K562 (cell line): Measurements from ENCODE around the gene MEGF11. TPM values are rescaled to one million over a fixed set of nuclear protein-coding genes. Genes with fewer than 3 reads are reported as not detected.

Source experiments
- ATF7 ChIP-seq: fragments of 450-650 bp; IDR thresholded peaks from 2 replicates; pipeline ENCODE4 v1.7.1; 2014; ENCODE audit warnings: mild to moderate bottlenecking, moderate library complexity
- BHLHE40 ChIP-seq: IDR thresholded peaks from 2 replicates; pipeline ENCODE4 v1.6.1; 2011; ENCODE audit warnings: low read length, improper control_type of control experiment
- C11orf30 ChIP-seq: fragments of 450-650 bp; IDR thresholded peaks from 2 replicates; pipeline ENCODE4 v1.6.1; 2016; ENCODE audit warnings: low read depth, mild to moderate bottlenecking
- CBFA2T3 ChIP-seq: fragments of 450-650 bp; IDR thresholded peaks from 2 replicates; pipeline ENCODE4 v1.6.1; 2017
- DLX4 ChIP-seq: fragments of 250-450 bp; sonication (Bioruptor Pico); IDR thresholded peaks from 2 replicates; pipeline ENCODE4 v1.6.1; 2021; ENCODE audit warnings: mild to moderate bottlenecking
- HCFC1 ChIP-seq: IDR thresholded peaks from 2 replicates; pipeline ENCODE4 v1.6.1; 2012; ENCODE audit warnings: low read depth, low read length, improper control_type of control experiment
- HDAC2 ChIP-seq: fragments of 450-650 bp; IDR thresholded peaks from 2 replicates; pipeline ENCODE4 v1.6.1; 2016; ENCODE audit warnings: mild to moderate bottlenecking
- HSF4 ChIP-seq: fragments of 250-450 bp; sonication (Bioruptor Pico); IDR thresholded peaks from 2 replicates; pipeline ENCODE4 v2.1.2; 2022; ENCODE audit warnings: mild to moderate bottlenecking, moderate library complexity, borderline replicate concordance
- MAFG ChIP-seq: fragments of 450-650 bp; conservative IDR thresholded peaks from 2 replicates; pipeline ENCODE4 v1.6.1; 2016; ENCODE audit warnings: missing genetic modification characterization, missing compliant biosample characterization
- NR2C1 ChIP-seq, 2 experiments: fragments of 450-650 bp; IDR thresholded peaks; 2 replicates each; pipeline ENCODE4 v1.6.1; 2017; ENCODE audit warnings: mild to moderate bottlenecking in 2 of 2, antibody characterized with exemption in 1 of 2, inconsistent platforms in 1 of 2, missing compliant biosample characterization in 1 of 2, missing genetic modification characterization in 1 of 2
- RHOXF2B ChIP-seq: fragments of 250-450 bp; sonication (Bioruptor Pico); conservative IDR thresholded peaks from 2 replicates; pipeline ENCODE4 v1.5.1; 2021
- SFPQ ChIP-seq: fragments of 200-400 bp; formaldehyde crosslinking; IDR thresholded peaks from 2 replicates; pipeline ENCODE4 v1.6.1; 2017; ENCODE audit warnings: mild to moderate bottlenecking, low read depth, low read length, moderate library complexity
- SMC3 ChIP-seq: conservative IDR thresholded peaks from 2 replicates; pipeline ENCODE4 v1.6.1; 2011; ENCODE audit warnings: low read depth, low read length, improper control_type of control experiment; ENCODE audit not compliant: insufficient read depth
- SP2 ChIP-seq: IDR thresholded peaks from 2 replicates; pipeline ENCODE4 v1.6.1; 2011; ENCODE audit warnings: mild to moderate bottlenecking, low read depth, low read length, moderate library complexity; ENCODE audit not compliant: poor library complexity, severe bottlenecking; ENCODE audit errors: extremely low read depth
- SRF ChIP-seq, 2 experiments: fragments of 250-450, 450-650 bp in 1 of 2; sonication (Bioruptor Pico) in 1 of 2; sonication (generic) in 1 of 2; formaldehyde crosslinking; IDR thresholded peaks; 2 replicates each; pipeline versions ENCODE4 v1.5.0 to v1.5.1; 2020 to 2022; ENCODE audit warnings: mild to moderate bottlenecking in 1 of 2, missing genetic modification reagents in 1 of 2
- TRIM24 ChIP-seq, 2 experiments: fragments of 450-650 bp; IDR thresholded peaks; 2 replicates each; pipeline ENCODE4 v1.6.1; 2016
- ZBTB7A ChIP-seq: IDR thresholded peaks from 2 replicates; pipeline ENCODE4 v1.6.1; 2011; ENCODE audit warnings: low read depth, mild to moderate bottlenecking, low read length, moderate library complexity, borderline replicate concordance; ENCODE audit not compliant: control insufficient read depth
- ZNF316 ChIP-seq: fragments of 450-650 bp; IDR thresholded peaks from 2 replicates; pipeline ENCODE4 v1.6.1; 2016
- ZNF589 ChIP-seq: fragments of 200-800 bp; sonication (Bioruptor generic); IDR thresholded peaks from 2 replicates; pipeline ENCODE4 v1.6.1; 2016; ENCODE audit warnings: low read depth, missing genetic modification characterization, missing compliant biosample characterization
- ZNF79 ChIP-seq: fragments of 250-450 bp; sonication (Bioruptor Pico); IDR thresholded peaks from 2 replicates; pipeline ENCODE4 v1.4.0; 2020; ENCODE audit warnings: low read depth, mild to moderate bottlenecking, moderate library complexity
- ZSCAN32 ChIP-seq: fragments of 450-650 bp; formaldehyde crosslinking; IDR thresholded peaks from 2 replicates; pipeline ENCODE4 v1.4.0; 2020; ENCODE audit warnings: mild to moderate bottlenecking, moderate library complexity
- polyA plus RNA-seq, 8 experiments: library from polyadenylated mRNA; depleted of rRNA in 4 of 8; stranded (reverse) in 5 of 8; unstranded in 3 of 8; fragments of >200 nt; fragmentation: Nextera tagmentation in 2 of 8; fragmentation: Illumina TruSeq in 1 of 8; extraction: Ambion mirVana in 2 of 8; extraction: Trizol in 1 of 8; gene quantifications; 2 replicates each; pipeline versions ENCODE4 v1.2.1 to v1.2.3, GENCODE V29; 2011 to 2014; ENCODE audit warnings: inconsistent platforms in 1 of 8, missing spikeins in 1 of 8
- total RNA-seq, 7 experiments: library from RNA; depleted of rRNA in 6 of 7; stranded (reverse); fragments of >200 nt in 6 of 7; fragmentation: Illumina TruSeq in 2 of 7; extraction: Trizol in 2 of 7; gene quantifications; 2 replicates each; pipeline versions ENCODE4 v1.2.1 to v1.2.3, GENCODE V29; 2011 to 2021; ENCODE audit warnings: low replicate concordance in 1 of 7
- TF ChIP-seq, protein P1 (sequence below): fragments of 450-650 bp; formaldehyde crosslinking; IDR thresholded peaks from 2 replicates; pipeline ENCODE4 v1.4.0; 2022; ENCODE audit warnings: missing genetic modification characterization

The MEGF11 gene
- total and polyA plus RNA-seq, 9 of the 15 experiments (the other 6 are each of a cell fraction or from before 2014, with no cell fraction given), result 0.06 to 0.23 (median 0.20) TPM; not detected in 6

DNA sequence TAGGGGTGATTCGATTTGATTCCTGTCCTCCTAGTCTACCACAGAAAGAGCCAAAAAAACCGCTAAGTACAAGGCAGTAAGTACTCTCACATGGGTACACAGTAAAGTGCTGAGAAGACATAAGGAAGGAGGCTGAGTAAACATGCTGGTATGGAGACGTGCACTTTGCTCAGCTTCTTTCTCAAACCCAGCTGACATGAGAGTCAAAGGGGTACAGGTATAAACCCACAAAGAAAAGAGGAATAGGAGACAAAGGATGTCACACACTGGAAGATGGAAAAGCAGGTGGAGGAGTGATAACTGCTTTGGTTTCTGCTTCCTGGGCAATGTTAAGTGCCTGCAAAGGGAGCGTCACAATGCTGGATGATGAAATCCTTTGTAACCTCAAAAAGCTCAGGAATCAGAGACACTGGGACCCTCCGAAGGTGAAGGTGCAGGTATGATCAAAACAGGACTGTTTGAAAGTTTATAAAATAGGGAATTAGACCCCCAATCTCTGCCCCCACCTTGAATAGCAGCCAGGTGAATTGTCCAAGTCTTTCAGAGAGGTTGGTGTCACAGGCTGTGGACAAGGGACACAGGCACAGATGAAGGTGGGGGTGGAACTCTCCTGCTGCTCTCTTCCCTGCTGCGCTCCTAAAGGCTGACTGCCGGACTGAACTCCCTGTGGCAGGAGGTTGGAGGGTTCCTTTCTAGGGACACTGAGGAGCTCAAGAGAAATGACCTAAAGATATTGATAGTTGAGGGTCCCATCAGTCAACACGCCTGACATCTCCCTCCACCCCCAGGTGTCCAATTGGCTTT lies 282.4 kb downstream of the MEGF11 start (continued):
- TF ChIP-seq, protein P1, sequence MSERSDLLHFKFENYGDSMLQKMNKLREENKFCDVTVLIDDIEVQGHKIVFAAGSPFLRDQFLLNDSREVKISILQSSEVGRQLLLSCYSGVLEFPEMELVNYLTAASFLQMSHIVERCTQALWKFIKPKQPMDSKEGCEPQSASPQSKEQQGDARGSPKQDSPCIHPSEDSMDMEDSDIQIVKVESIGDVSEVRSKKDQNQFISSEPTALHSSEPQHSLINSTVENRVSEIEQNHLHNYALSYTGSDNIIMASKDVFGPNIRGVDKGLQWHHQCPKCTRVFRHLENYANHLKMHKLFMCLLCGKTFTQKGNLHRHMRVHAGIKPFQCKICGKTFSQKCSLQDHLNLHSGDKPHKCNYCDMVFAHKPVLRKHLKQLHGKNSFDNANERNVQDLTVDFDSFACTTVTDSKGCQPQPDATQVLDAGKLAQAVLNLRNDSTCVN, result no peak
- TF ChIP-seq SMC3, result no peak
- no peak for TF ChIP-seq DLX4
- TF ChIP-seq ZNF589 (CRISPR knock-in tag), result peak; percentile 33
- TF ChIP-seq HSF4 (CRISPR knock-in tag), result no peak
- TF ChIP-seq HDAC2, result peak; percentile 70
- TF ChIP-seq ZBTB7A, result no peak
- TF ChIP-seq SRF (CRISPR knock-in tag; IDR thresholded peaks at IDR 0.05), result no peak
- no peak for TF ChIP-seq ZNF79 (CRISPR knock-in tag)
- no peak for TF ChIP-seq BHLHE40
- TF ChIP-seq TRIM24 (IDR thresholded peaks at IDR 0.05), result peak; percentile 92 to 96
- no peak for TF ChIP-seq HCFC1
- peak; percentile 85 for TF ChIP-seq ATF7
- peak; percentile 32; the same call in 1 of the 2 replicates for TF ChIP-seq NR2C1 (IDR thresholded peaks at IDR 0.05)
- TF ChIP-seq NR2C1 (tag; IDR thresholded peaks at IDR 0.05), result peak; percentile 55; the same call in 1 of the 2 replicates
- TF ChIP-seq RHOXF2B (CRISPR knock-in tag), result no peak
- no peak for TF ChIP-seq SP2
- peak; percentile 70 for TF ChIP-seq C11orf30
- TF ChIP-seq MAFG (tag), result peak; percentile 40; the same call in 1 of the 2 replicates
- no peak for TF ChIP-seq SFPQ
- TF ChIP-seq ZNF316, result peak; percentile 65; the same call in 1 of the 2 replicates
- TF ChIP-seq CBFA2T3, result no peak
- TF ChIP-seq ZSCAN32, result peak; percentile 91
